Hypothalamus (tissue), 51 donors: Measurements from ENCODE around the gene THAP5.
"Not testable (repeated sequence)": the region's sequence is repeated elsewhere in the genome, so short reads cannot be mapped to it uniquely, and the experiment has no call there.

Experiments used
- DNase-seq, 51 donors: peaks; one replicate each; lab custom pipeline; 2025; lab: John Stamatoyannopoulos, UW

The THAP5 gene

GRCh38 chr7:108586274-108586710, 16.8 kb upstream of the THAP5 start:
- no peak for DNase-seq

GRCh38 chr7:108585843-108586242, 16.3 kb upstream of the THAP5 start:
- no peak for DNase-seq

- no peak for DNase-seq
These were observed 14.7 kb upstream of the THAP5 start for GRCh38 chr7:108584211-108584610.

GRCh38 chr7:108581655-108582491, 12.4 kb upstream of the THAP5 start:
- DNase-seq, result no peak

- DNase-seq, result no peak
These were observed 10.8 kb upstream of the THAP5 start for GRCh38 chr7:108580298-108580697.

- DNase-seq, result no peak
These were observed 9.4 kb upstream of the THAP5 start for GRCh38 chr7:108578937-108579336.

GRCh38 chr7:108576116-108576515, 6.6 kb upstream of the THAP5 start:
- no peak for DNase-seq

GRCh38 chr7:108575156-108575555, 5.7 kb upstream of the THAP5 start:
- DNase-seq, result no peak

GRCh38 chr7:108572480-108572879, 3.0 kb upstream of the THAP5 start:
- DNase-seq, result no peak

GRCh38 chr7:108570146-108570755, 745 bp upstream of the THAP5 start:
- DNase-seq, result peak in 30 of 51 donors; percentile 21 to 67 (median 36)

- peak in 3 of 51 donors; percentile 43 to 50 (median 46) for DNase-seq
These were observed 615 bp downstream of the THAP5 start for GRCh38 chr7:108568801-108569380.

GRCh38 chr7:108565987-108566386, 3.5 kb downstream of the THAP5 start:
- no peak for DNase-seq

GRCh38 chr7:108561047-108561619, 8.4 kb downstream of the THAP5 start:
- no peak for DNase-seq

- no peak for DNase-seq
These were observed 10.3 kb downstream of the THAP5 start for GRCh38 chr7:108559253-108559652.

GRCh38 chr7:108557617-108558016, 11.9 kb downstream of the THAP5 start:
- DNase-seq, result no peak

GRCh38 chr7:108557191-108557590, 12.3 kb downstream of the THAP5 start:
- DNase-seq, result no peak

GRCh38 chr7:108556665-108557064, 12.8 kb downstream of the THAP5 start:
- DNase-seq, result not testable (repeated sequence)

- not testable (repeated sequence) for DNase-seq
These were observed 21.2 kb downstream of the THAP5 start for GRCh38 chr7:108548141-108548896.

GRCh38 chr7:108541478-108541877, 28.0 kb downstream of the THAP5 start:
- no peak for DNase-seq

- not testable (repeated sequence) for DNase-seq
These were observed 30.8 kb downstream of the THAP5 start for GRCh38 chr7:108538685-108539084.

- DNase-seq, result not testable (repeated sequence)
These were observed 31.3 kb downstream of the THAP5 start for GRCh38 chr7:108538236-108538635.
